Nephron progenitor cell (in vitro differentiated cells): ENCODE measurements around the gene PEX3.

Experiments used
- DNase-seq: peaks from one replicate; pipeline ENCODE4 v3.0.0; 2021
- H3K27ac Mint-ChIP-seq: 2 replicates; pipeline ENCODE4 v1.8.0; 2021; ENCODE audit warnings: mild to moderate bottlenecking, moderate library complexity, mixed read lengths
- H3K27me3 Mint-ChIP-seq: 2 replicates; pipeline ENCODE4 v1.8.0; 2021; ENCODE audit warnings: mild to moderate bottlenecking, low read depth, mixed read lengths; ENCODE audit not compliant: poor library complexity
- H3K36me3 Mint-ChIP-seq: 2 replicates; pipeline ENCODE4 v1.8.0; 2021; ENCODE audit warnings: low read depth, mixed read lengths
- H3K4me1 Mint-ChIP-seq: 2 replicates; pipeline ENCODE4 v1.8.0; 2021; ENCODE audit warnings: mixed read lengths
- H3K4me3 Mint-ChIP-seq: 2 replicates; pipeline ENCODE4 v1.8.0; 2021; ENCODE audit warnings: mild to moderate bottlenecking, moderate library complexity, mixed read lengths
- H3K9me3 Mint-ChIP-seq: 2 replicates; pipeline ENCODE4 v1.8.0; 2021; ENCODE audit warnings: mild to moderate bottlenecking, moderate library complexity, mixed read lengths
- TF ChIP-seq, protein P1 (sequence below): fragments of 200-600 bp; sonication (generic); IDR thresholded peaks from 2 replicates; pipeline ENCODE4 v1.5.0; 2021; ENCODE audit warnings: antibody characterized with exemption

The PEX3 gene

DNA sequence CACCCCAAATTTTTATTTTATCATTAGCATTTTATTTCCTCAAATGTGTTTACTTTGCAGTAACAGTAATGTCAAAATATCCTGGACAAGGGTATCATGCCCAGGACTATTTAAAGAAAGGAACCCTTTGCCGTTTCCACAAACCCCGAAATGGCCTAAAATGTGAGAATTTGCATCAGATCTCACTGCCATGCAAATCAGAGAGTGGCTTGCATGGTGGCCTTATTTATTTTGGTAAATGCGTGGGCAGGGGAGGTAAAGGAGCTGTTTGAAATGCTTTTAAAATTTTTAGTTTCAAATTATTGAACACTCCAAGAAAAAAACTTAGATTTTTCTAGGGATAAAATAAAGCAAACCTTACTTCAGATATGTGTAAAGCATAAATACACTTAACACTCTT is 43.9 kb upstream of the PEX3 start:
- Mint-ChIP-seq H3K36me3 (no peaks in the 10 kb centered on the region), H3K4me3 (no peak overlapping the region), H3K27me3 (no peaks in the 10 kb centered on the region), H3K9me3 (peaks cover 7% of the 10 kb centered on the region), H3K27ac (no peak overlapping the region), H3K4me1 (peaks cover 5% of the 10 kb centered on the region)
- DNase-seq, result no peak
- TF ChIP-seq, protein P1, sequence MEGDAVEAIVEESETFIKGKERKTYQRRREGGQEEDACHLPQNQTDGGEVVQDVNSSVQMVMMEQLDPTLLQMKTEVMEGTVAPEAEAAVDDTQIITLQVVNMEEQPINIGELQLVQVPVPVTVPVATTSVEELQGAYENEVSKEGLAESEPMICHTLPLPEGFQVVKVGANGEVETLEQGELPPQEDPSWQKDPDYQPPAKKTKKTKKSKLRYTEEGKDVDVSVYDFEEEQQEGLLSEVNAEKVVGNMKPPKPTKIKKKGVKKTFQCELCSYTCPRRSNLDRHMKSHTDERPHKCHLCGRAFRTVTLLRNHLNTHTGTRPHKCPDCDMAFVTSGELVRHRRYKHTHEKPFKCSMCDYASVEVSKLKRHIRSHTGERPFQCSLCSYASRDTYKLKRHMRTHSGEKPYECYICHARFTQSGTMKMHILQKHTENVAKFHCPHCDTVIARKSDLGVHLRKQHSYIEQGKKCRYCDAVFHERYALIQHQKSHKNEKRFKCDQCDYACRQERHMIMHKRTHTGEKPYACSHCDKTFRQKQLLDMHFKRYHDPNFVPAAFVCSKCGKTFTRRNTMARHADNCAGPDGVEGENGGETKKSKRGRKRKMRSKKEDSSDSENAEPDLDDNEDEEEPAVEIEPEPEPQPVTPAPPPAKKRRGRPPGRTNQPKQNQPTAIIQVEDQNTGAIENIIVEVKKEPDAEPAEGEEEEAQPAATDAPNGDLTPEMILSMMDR, result no peak

DNA sequence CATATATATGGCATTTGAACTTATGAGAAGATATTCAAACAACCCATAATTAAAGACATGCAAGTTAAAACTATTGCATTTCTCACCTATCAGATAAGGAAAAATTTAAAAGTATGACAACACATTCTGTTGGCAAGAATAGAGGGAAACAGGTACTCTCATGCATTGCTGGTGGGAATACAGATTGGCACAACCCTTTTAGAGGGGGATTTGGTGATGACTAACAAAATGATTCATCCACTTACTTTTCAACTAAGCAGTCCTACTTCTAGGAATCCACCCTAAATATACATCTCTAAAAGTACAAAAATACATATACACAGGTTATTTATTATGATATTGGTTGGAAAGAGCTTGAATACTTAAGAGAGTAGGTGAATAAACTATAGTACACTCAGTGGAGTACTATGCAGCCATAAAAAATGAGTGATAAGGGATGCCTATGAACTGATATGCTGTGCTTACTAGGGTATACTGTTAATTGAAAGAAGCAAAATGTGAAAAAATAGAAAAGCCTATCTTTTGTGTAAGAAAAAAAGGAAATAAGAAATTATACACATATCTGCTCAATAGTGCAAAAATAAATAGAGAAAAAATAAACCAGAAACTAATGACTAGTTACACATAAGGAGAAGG is 42.3 kb upstream of the PEX3 start:
- H3K9me3 Mint-ChIP-seq, result peaks cover 7% of the 10 kb centered on the region
- H3K36me3 Mint-ChIP-seq, result no peaks in the 10 kb centered on the region
- no peak for DNase-seq
- no peak overlapping the region for H3K27ac Mint-ChIP-seq
- TF ChIP-seq, protein P1, result no peak
- no peak overlapping the region for H3K4me3 Mint-ChIP-seq
- H3K4me1 Mint-ChIP-seq, result no peaks in the 10 kb centered on the region
- H3K27me3 Mint-ChIP-seq, result no peaks in the 10 kb centered on the region

DNA sequence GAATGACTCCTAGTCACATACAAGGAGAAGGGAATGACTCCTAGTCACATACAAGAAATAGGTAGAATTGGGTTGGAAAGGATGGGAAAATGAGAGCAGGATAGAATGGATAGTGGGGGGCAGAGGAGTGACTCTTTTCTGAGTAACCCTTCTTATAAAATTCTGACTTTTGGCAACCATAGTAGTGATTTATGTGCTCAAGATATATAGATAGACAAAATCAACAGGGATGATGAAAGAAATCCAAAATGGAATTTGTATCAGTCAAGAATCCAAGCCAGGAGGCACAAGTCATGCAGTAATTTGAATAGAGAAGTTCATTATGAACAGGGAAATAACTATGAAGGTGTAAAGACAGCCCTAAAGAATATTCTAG is 41.8 kb upstream of the PEX3 start:
- DNase-seq, result no peak
- H3K27ac Mint-ChIP-seq, result no peak overlapping the region
- no peak overlapping the region for H3K4me3 Mint-ChIP-seq
- TF ChIP-seq, protein P1, result no peak
- H3K4me1 Mint-ChIP-seq, result no peaks in the 10 kb centered on the region
- no peaks in the 10 kb centered on the region for H3K36me3 Mint-ChIP-seq
- no peaks in the 10 kb centered on the region for H3K27me3 Mint-ChIP-seq
- H3K9me3 Mint-ChIP-seq, result peaks cover 7% of the 10 kb centered on the region

DNA sequence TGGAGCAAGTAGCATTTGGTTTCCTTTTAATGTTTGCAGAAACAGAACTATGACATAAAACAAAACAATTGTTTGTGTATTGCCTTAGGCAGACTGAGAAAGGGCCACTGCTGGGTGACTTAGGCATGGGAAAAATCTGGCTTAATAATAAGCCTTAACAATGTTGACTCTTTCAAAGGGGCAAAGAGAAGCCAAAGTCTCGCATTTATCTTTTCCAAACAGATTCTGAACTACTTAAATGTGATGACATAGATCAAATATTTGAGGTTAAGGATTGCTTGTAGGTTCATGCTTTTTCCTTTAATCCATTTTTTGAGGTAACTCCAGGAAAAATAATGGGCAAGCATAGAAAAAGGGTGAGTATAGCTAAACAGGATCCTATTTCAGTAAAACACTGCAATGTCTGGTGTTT is 39.7 kb upstream of the PEX3 start:
- TF ChIP-seq, protein P1, result no peak
- Mint-ChIP-seq H3K9me3 (peaks cover 7% of the 10 kb centered on the region), H3K4me1 (no peaks in the 10 kb centered on the region), H3K36me3 (no peaks in the 10 kb centered on the region), H3K27ac (no peak overlapping the region), H3K4me3 (no peak overlapping the region), H3K27me3 (no peaks in the 10 kb centered on the region)
- DNase-seq, result no peak

DNA sequence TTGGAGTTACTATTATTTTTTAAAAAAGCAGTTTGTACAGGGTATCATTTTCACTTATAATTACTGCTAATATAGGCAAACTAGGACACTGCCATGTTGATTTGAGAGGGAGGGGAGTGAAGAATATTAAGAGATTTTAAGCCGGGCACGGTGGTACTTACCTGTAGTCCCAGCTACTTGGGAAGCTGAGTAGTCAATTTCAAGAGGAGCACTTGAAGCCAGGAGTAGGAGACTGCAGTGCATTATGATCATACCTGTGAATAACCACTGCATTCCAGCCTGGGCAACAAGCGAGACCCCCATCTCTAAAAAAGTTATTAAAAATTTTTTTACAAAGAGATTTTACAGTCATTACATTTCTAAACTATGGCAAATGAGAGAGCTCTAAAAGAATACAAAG is 35.8 kb upstream of the PEX3 start:
- no peak overlapping the region for H3K4me3 Mint-ChIP-seq
- peaks cover 11% of the 10 kb centered on the region for H3K36me3 Mint-ChIP-seq
- no peak for DNase-seq
- H3K9me3 Mint-ChIP-seq, result no peaks in the 10 kb centered on the region
- TF ChIP-seq, protein P1, result no peak
- H3K27me3 Mint-ChIP-seq, result no peaks in the 10 kb centered on the region
- H3K4me1 Mint-ChIP-seq, result no peaks in the 10 kb centered on the region
- H3K27ac Mint-ChIP-seq, result no peak overlapping the region

DNA sequence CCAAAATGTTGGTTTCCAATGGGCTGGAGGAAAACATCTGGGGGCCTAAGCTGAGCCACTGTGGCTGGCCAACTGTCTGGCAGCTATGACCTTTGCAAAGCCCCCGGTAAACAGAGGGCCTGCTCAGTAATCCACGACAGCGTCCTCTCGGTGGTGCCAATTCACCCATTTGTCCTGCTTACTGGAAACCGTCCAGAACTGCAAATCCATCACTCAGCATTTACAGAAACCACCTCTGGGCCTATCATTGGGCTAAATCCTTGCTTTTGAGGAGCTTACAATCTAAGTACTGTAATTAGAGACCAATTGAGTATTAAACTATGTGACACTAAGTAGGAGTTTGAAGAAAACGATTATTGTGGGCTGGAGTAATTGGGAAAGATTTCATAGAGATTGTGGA is 31.1 kb upstream of the PEX3 start:
- Mint-ChIP-seq H3K36me3 (peaks cover 20% of the 10 kb centered on the region), H3K4me3 (no peak overlapping the region), H3K27me3 (no peaks in the 10 kb centered on the region), H3K27ac (no peak overlapping the region), H3K4me1 (no peaks in the 10 kb centered on the region), H3K9me3 (no peaks in the 10 kb centered on the region)
- DNase-seq, result no peak
- TF ChIP-seq, protein P1, result no peak
